Measurements from ENCODE around the gene DDX51.

Gene DDX51

DNA sequence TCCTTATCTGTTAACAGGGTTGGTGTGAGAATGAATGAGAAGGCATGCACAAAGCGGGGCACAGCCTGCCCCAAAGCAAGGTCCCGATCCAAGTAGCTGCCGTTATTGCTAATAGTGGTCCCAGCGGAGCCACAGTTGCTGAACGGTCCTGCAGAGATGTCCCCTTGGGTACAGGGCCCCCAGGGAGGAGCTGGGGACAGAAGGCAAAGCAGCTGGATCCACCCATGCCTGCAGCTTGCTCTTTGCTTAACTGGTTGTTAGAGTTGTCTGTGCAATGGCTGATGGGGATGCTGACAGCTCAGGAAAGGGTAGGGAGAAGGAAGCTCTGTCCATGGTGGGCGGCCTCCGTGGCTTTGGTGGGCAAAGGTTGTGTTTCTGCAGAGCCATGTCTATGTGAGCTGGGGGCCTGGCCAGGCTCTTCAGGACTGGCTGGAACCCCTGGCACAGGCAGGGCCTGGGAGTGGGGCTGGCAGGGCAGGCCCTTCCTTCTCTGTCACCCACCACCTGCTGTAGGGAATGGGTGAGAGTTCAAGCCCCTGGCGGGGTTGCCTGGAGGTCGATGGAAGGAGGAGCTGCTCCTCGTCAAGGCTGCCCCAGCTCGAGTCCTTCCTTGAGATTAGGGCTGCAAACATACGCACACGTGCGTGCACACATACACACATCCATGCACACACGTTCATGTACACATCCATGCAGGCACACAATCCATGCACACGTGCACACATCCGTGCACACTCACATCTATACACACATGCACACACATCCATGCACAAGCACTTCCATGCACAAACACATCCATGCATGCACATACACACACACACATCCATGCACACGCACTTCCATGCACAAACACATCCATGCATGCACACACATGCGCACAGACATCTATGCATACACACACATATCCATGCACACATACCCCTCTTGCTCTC is 35.6 kb upstream of the DDX51 start:
- DNase-seq = no peak

DNA sequence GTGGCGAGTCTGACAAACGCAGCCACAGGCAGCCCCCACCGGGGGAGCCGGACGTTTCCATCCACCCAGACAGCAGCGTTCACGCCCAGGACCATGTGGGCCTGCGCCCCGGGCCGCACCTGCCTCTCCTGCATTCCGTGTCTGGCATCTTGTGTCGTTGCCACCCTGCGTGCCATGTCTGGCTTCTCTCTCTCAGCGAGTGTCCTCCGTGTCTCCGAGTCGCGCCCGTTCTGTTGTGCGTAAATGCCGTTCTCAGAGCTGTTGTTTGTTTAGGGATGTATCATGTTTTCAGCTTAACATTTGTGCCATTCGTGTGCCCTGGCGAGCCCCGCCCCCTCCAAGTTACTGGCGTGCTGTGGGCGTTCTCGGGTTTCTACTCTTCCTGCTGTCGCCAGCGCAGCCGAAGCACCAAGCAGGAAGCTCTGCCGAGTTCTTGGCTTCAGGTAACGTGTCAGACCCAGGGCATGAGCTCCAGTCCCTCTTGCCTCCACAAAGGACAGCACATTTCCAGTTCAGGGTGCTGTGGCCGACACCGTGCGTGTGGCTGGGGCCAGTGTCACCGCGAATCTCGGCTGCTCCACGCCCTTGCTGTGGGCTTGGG is 34.8 kb upstream of the DDX51 start:
- no peak for DNase-seq

DNA sequence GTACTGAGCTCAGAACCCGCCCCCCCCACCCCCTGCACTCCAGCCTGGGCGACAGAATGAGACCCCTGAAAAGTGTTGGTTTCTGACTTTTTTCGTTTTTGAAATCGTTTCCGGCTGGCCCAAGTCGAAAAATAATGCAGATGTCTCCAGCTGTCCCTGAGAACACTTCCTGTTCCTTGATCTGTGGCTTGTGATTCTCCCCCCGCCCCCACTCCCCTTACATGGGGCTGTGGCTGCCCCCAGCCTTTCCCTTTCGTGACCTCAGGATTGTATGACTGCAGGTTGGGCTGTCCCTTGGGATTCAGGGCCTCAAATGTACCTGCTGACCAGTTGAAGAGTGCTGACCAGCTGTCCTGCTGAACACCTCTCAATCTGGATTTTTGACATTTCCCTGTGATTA is 34.2 kb upstream of the DDX51 start:
- DNase-seq = no peak

DNA sequence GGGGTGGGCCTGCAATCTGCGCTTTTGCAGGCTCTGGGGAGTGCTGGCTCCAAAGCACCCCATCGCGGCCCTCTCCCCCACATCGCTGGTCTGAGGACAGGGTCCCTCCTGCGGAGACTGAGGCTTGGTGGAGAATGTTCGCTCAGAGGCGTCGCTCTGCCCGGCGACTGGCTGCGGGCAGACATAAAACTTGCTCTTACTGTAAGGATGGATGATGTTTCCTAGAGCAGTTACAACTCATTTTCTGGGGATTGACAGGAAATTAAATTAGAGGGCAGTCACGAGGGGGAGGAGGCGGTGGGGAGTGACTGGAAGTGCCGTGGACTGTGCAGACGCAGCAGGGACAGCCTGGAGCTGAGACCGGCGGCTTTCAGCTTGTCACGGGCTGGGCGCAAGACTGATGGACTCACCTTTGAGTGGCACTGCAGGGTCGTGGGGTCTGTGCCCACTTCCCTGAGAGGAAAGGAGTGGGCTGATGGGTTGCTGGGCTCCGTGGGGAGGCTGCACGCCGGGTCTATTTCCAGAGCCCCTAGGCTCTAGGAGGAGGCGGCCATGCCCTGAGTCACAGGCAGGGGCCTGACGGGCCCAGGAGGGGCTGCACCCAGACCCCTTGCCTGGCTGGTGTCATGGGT is 32.9 kb upstream of the DDX51 start:
- DNase-seq = no peak

DNA sequence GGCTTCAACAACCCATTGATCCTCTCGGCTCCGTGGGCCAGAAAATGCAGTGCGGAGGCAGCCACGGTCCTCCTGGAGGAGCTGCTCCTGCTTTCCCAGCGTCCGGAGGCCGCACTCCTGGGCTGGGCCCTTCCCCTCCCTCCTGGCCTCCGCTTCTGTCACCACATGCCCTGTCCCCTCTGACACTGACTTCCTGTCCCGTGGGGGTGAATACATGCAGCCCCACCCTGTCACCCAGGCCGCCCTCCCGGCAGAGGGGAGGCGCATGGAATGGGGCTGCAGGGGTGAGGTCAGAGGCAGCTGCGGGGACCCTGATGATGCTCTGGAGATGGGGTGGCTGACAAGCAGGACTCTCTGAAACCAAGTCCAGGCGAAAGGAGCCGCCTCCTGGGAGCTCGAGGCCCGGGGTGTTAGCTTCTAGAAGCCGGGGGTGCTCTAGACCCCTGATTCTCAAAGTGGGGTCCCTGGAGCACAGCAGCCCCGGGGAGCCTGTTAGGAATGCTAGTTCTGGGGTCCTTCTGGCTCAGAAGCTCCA is 32.3 kb upstream of the DDX51 start:
- no peak for DNase-seq

DNA sequence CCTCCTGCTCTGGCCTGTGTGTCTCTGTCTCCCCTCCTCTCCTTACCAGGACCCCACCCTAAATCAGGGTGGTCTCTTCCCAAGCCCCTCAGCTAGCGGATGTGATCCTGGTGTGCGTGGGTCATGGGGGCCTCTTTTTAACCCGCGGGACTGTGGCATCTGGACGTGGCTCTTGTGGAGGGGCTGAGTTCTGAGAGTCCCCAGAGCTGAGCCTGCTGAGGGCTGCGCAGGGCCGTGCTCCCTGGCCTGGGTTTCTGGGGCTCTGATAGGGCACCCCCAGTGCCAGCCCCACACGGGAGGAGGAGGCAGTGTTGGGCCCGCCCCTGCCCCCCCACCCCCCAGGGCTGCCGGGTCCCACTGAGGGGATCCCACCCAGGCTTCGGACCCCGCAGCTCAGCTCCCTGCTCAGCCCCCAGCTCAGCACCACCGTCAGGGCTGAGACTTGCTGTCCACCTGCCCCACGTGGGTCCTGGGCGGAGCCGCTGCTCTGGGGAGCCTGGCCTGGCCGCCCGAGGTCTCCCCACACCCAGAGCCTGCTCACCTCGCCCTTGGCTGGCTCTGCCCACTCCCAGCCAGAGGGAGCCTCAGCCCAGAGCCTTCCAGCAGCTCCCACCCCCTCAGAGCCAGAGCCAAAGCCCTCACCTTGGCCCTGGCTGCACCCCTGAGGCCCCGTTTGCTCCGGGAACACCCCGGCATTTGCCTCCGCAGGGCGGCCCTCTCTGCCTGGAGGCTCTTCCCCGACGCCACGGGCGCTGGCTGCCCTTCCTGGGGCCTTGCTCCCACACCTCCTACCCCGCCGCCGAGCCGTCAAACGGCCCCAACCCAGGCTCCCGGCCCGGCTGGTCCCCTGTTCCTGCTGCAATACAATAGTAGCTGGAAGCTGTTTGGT is 31.6 kb upstream of the DDX51 start:
- no peak for DNase-seq

DNA sequence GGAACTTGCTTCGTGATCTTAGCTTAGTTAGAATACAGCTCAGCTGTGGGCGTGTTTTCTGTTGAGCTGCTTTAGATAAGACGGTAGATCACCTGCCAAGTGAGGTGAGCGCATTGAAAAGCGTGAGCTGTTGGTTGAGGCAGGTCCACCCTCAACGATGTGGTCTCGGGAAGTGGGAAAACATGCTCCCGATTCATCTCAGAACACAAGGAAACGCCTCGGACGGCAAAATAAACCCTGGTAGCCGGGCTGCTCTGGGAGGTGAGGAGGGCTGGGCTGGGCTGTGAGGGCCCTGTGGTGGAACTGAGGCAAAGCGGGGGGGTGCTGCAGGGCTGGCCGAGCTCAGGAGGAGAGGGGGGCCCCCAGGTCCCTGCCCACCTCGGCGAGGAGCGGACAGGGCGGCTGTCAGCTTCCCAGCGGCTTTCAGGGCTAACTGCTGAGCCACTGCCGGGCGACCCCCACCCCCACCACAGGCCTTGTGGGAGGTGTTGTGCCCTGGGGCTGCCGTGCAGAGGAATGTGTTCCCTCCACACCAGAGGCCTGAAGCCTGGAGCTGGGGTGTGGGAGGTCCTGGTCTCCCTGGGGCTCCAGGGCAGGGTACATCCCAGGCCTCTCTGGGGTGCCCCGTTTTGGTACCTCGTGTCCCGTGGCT is 30.8 kb upstream of the DDX51 start:
- DNase-seq = no peak

DNA sequence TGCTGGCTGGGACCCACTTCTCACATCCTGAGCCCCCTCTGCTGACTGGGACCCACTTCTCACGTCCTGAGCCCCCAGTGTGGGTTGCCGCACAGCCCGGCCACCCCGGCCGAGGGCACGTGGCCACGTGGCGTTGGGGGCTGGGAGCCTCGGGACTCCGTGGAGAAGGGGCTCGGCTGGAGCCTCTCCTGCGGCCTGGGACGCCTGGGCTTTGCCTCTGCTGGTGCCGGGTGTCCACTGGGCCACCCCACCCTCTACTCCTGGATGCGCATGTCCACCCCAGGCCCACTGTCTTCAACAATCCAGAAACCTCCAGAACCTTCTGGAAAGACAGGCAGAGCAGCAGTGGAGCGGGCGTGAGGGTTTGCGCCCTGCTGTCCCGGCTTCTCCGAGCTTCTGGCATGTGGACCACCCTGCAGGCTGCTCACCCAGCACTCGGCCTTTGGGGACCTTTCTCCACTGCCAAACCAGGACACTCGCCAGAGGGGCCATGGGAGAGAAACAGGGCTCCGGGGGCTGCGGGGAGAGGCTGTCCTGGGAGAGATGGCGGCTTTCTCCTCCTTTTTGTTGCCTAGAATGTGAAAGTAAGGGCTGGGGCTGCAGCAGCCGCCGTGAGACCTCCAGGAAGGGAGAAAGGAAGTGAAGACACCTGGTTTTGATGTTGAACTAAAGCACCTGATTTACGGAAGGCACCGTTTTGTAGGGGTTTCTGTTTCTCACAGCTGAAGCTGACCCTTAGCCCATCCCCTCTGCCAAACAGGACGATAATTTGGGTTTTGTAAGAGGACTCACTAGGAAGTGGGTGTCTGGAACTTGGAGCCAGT is 30.1 kb upstream of the DDX51 start:
- DNase-seq = no peak

DNA sequence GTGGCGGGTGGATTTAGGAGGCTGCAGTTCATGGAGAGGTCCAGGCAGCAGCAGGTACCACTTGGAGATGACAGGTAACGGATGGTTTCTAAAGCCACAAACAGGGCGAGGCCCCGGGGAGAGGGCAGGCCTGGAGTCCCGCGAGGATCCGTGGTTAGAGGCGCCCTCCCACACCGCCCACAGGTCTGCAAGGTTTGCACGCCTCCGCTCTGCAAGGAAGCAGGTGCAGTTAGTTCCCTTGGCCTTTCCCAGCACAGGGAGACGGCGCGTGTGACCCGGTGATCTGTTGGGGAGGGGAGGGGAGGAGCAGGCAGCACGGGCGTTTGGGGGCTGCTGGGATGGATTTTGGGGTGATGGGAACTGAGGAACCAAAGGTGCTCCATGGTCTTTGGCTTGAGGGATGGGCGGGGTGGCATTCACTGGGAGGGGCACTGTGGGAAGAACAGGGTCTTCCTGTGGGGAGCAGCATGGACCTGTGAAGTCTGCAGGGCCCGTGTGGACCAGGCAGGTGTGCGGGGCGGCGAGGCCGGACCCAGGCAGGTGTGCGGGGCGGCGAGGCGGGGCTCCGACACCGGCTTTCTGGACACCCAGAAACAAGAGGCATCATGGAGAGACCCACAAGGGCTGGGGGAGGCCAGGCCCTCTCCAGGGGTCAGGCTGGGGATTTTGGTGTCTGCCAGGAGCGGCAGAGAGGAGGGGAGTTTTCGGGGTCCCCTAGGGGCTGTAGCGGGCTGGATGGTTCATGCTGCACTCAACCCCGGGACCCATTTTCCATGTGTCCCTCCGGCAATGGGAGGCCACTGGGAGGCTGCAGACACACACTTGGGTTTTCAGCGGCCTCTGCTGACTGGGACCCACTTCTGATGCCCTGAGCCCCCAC is 29.3 kb upstream of the DDX51 start:
- no peak for DNase-seq

DNA sequence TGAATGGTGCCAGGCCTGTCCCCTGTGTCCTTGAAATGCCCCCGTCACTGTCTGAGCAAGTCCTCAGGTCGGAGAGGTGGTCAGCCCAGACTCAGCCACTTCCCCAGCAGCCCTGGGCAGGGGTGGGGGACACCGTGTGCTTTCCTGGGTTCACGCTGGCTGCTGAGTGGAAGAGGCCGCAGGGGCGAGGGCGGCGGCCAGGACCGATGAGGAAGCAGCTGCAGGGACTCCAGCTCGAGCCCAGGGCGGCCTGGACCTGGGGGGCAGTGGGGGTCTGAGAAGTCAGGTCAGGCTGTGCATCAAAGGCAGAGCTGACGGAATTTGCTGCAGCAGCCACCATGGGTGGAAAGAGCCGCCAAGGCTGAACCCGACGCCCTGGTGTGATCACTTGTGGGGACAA is 28.5 kb upstream of the DDX51 start:
- DNase-seq = no peak

DNA sequence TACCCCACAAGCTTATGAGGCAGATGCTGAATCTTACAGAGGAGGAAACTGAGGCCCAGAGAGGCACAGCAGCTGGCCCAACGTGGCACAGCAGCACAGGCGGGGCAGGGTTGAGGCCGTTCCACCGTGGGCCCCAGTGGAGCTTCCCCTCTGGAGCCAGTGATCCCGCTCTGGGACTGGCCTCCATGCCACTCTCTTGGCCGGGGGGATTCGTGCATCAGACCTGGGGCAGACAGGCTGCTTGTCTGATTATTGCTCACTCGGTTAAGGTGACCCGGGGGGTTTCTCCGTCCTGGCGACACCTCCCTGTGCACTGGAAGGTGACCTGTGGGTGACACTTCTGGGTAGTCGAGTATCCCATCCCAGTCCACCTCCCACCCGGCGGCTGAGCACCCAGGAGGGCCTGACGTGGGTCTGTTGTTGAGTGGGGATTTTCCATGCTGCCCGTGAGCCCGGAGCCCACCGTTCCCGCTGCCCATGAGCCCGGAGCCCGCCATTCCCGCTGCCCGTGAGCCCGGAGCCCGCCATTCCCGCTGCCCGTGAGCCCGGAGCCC is 27.9 kb upstream of the DDX51 start:
- DNase-seq = no peak

DNA sequence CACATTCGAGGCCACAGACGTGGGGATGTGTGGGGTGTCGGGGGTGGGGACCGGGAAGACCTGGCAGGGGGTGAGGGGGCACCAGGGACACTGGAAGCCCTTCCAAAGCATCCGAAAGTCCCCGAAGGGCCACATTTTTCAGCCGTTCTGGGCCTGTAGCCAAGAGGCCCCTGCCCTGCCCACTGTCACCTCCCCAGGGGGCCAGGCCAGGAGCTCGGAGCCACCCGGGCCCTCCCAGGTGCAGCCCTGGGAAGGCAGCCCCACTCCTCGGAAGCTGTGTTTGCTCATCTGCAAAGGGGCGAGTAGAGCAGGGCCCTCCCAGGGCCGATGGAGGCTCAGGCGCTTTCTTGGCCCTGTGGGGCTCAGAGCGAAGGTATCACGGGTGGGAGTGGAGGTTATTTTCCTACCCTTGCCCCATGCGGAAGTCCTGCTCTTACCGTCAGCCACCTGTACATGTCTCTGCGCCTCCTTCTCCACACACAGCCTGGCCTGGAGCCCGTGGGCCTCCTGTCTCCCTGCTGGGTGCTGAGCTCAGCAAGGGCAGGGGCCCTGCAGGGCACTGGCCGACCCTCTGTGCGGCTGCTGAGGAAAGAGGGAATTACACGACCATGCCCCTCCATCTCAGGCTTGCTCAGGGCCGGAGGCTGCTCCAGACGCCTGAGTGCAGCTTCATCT is 27.3 kb upstream of the DDX51 start:
- no peak for DNase-seq

DNA sequence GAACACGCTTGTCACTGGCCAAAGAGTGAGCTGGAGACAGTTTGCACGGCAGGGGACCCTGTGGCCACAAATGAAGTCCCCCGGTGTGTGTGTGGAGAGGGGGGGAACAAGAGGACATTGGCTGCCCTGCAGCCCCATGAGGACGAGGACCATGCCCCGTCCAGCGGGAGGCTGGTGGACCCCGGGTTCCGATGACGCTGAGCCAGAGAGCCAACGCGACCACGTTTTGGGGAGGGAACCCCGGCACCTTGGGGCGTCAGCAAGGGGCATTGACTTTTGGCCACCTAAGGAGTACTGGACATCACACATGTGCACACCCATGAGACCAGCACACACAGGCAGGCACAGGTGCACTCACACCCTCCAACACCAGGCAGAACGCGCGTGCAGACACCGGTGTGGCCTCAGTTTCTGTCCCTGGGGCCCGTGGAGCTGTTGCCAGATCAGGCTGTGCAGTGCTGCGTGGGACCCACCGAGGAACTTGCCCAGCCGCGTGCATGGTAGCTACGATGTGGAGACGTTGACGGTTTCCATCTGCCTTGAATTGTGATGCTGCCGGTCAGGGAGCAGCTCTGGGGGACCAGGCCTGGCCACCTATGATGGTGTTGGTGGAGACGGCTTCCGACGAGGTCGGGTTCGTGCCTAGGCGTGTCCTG is 26.6 kb upstream of the DDX51 start:
- DNase-seq = no peak

DNA sequence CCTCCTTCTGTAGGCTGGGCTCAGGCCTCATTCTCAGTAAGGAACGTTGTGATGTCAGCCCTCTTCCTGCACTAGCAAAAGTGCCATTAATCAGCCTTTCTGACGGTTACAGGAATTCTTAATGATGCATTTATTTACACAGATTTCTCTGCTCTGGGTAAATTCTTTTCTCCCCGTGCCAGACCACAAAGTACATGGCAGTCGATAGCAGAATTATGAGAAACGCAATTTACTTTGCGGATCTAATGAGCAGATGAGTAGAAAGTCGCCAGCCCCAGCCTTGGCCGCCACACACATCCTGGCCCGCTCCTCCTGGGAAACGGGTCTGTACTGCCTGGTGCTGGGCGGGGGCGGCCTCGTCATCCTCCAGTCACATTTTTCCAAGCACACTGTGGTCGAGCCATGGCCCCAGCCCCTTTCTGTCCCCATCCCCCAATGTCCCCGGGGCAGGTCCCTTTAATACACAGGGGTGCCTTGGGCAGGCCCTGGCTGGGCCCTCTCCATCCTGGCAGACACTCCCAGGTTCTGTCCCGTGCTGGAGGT is 26.0 kb upstream of the DDX51 start:
- no peak for DNase-seq

DNA sequence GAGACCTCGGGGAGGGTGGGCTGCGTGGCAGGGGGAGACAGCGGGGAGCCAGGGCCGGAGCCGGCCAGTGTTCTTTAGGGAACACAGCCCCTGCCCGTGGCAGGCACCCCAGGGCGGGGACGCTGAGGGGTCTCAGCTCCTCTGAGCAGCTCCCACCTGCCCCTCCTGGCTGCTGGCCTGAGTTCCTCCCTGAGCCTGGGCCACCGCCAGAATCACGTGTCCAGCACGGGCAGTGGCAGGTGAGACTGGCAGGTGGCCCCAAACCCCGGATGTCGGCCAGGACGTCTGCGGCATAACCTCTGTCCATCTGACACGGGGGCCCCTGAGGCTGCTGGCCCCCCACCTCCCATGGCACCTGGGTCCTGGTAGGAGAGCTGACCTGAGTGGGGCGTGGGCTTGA is 25.3 kb upstream of the DDX51 start:
- no peak for DNase-seq

DNA sequence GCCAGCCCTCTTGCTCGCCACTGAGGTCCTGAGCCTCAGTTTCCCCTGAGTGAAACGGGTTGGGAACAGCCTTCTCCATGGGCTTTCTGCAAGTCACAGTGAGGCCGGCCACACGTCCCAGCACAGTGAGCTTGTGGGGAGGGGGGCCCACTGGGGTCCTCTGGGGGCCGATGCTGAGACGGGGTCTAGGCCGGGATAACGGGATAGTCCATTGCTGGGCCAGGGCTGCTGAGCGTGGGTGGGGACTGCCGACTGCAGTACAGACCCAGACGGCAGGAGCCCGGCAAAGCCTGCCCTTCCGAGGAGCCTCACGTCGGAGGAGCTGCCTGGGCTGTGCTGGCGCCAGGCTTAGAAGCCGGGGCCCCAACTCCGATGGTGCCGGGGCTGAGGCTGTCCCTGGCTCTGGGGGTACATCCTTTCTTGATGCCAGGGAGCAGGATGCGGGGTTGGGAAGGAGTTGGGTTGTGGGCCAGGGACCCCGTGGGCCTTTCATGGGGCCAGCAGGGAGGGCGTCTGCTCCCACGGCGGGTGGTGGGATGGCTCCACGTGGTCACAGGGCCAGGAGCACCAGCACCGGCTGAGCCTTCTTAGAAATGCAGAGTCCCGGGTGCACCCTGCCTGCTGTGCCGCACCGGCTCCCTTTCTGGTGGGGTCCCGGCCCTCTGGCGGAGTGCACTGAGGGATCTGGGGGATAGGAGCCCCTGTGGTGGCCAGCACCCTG is 24.4 kb upstream of the DDX51 start:
- no peak for DNase-seq

DNA sequence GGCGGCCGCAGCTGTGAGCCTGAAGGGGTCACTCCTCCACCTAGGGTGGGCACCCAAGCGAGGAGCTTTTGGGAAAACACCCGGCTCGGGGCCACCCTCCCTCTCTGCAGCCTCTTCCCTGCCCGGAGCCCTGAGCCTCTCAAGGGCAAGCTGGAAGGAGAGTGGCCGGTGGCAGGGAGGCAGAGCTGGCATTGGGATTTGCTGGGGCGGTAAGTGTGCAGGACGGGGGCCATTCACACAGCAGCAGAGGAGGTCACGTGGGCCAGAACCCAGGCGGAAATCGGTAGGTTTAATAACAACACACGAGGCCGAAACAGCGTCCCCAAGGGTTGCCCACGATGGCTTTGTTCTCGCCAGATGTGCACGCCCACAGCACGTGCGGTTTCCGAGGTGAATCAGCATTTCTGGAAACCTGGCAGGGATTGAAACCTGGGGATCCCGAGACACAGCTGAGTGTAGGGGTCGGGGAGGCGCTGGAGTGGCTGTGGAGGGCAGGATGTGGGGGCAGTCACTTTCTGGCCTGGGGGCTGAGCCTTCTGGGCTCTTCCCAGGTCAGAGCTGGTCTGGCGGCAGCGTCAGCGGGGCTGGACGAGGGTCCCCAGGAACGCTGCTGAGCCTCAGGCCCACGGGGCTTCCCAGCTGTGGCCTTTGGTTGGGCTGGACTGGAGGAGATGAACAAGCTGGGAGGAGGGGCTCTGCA is 23.6 kb upstream of the DDX51 start:
- no peak for DNase-seq
